K562 (cell line): Measurements from ENCODE around the gene ITGA3. TPM values are rescaled to one million over a fixed set of nuclear protein-coding genes. Genes with fewer than 3 reads are reported as not detected.

ENCODE experiments used
- ATAC-seq: fragments of 200-7000 bp; cut with Tn5 transposase; 3 replicates; pipeline ENCODE4 v1.9.1; 2020; ENCODE audit warnings: moderate library complexity
- BruUV-seq: library from RNA; stranded (reverse); fragments of 400-500 nt; replicated peaks from 2 replicates; lab custom pipeline; 2021; lab: Mats Ljungman, UMichigan
- CTCF ChIA-PET: fragments of 300-600 bp; formaldehyde crosslinking; extraction: SDS; loops from one replicate; lab custom pipeline; 2021; ENCODE audit warnings: low intra/inter-chr PET ratio; lab: Yijun Ruan, JAX
- POLR2A ChIA-PET: fragments of 300-600, 350-650 bp; sonication (Branson Sonifier 250); formaldehyde crosslinking; extraction: SDS; loops from one replicate; lab custom pipeline; 2021; ENCODE audit warnings: antibody characterized with exemption, inconsistent platforms; lab: Yijun Ruan, JAX
- DNase-seq, 4 experiments: peaks; one replicate each; pipeline versions ENCODE4 v3.0.0 to v3.0.0-alpha.2; 2011 to 2018; ENCODE audit warnings: low spot score in 3 of 4, mixed read lengths in 3 of 4; ENCODE audit errors: extremely low read depth in 1 of 4
- FAIRE-seq: peaks from 2 replicates; lab custom pipeline; 2011; peaks lifted over from hg19 to GRCh38; lab: Jason Lieb, UNC
- H2AFZ ChIP-seq: 2 replicates; pipeline ENCODE4 v1.6.0; 2011; ENCODE audit warnings: low read depth, low read length, control low read depth, inconsistent platforms
- H3K27ac ChIP-seq: fragments of 200-600 bp; 3 replicates; pipeline ENCODE4 v1.8.0; 2011; ENCODE audit warnings: low read depth, mild to moderate bottlenecking, control low read depth, inconsistent platforms, low read length, moderate library complexity, mixed read lengths; ENCODE audit errors: extremely low read depth
- H3K27me3 ChIP-seq, 2 experiments: fragments of 300-600 bp in 1 of 2; 2 replicates in 1 of 2; 3 replicates in 1 of 2; pipeline versions ENCODE4 v1.6.0 to v1.8.0; 2011; ENCODE audit warnings: inconsistent platforms in 2 of 2, low read length in 2 of 2, mild to moderate bottlenecking in 1 of 2, mixed read lengths in 1 of 2, moderate library complexity in 1 of 2; ENCODE audit not compliant: control insufficient read depth in 2 of 2, insufficient read depth in 2 of 2
- H3K36me3 ChIP-seq: fragments of 300-600 bp; 3 replicates; pipeline ENCODE4 v1.8.0; 2011; ENCODE audit warnings: mild to moderate bottlenecking, low read length, inconsistent platforms; ENCODE audit not compliant: control insufficient read depth, insufficient read depth
- H3K4me1 ChIP-seq, 2 experiments: fragments of 200-600 bp in 1 of 2; replicated peaks in 1 of 2; 2 replicates in 1 of 2; 3 replicates in 1 of 2; pipeline versions ENCODE4 v1.5.1 to v1.8.0; 2011; ENCODE audit warnings: inconsistent platforms in 2 of 2, low read length in 2 of 2, mild to moderate bottlenecking in 1 of 2, mixed read lengths in 1 of 2, moderate library complexity in 1 of 2; ENCODE audit not compliant: control insufficient read depth in 2 of 2, insufficient read depth in 2 of 2
- H3K4me2 ChIP-seq: 2 replicates; pipeline ENCODE4 v1.6.1; 2011; ENCODE audit warnings: low read length, control low read depth, inconsistent platforms, mixed read lengths; ENCODE audit not compliant: insufficient read depth
- H3K4me3 ChIP-seq: fragments of 200-600 bp; sonication (generic), shearing (Covaris generic); 2 replicates; pipeline ENCODE4 v1.5.1; 2016; ENCODE audit warnings: control low read depth, inconsistent platforms
- H3K79me2 ChIP-seq: fragments of 200-600 bp; 3 replicates; pipeline ENCODE4 v1.8.0; 2011; ENCODE audit warnings: low read length, inconsistent platforms; ENCODE audit not compliant: control insufficient read depth, insufficient read depth
- H3K9ac ChIP-seq, 2 experiments: 2 replicates each; pipeline versions ENCODE4 v1.6.0 to v1.6.1; 2011; ENCODE audit warnings: low read depth in 2 of 2, low read length in 2 of 2, control low read depth in 1 of 2, inconsistent platforms in 1 of 2, mild to moderate bottlenecking in 1 of 2, mixed read lengths in 1 of 2; ENCODE audit not compliant: insufficient read depth in 1 of 2
- H3K9me1 ChIP-seq: one replicate; pipeline ENCODE4 v1.6.0; 2011; ENCODE audit warnings: inconsistent platforms, mild to moderate bottlenecking, low read length, moderate library complexity; ENCODE audit not compliant: control insufficient read depth, insufficient read depth
- H3K9me3 ChIP-seq: replicated peaks from 2 replicates; pipeline ENCODE4 v1.5.1; 2011; ENCODE audit warnings: low read depth, low read length, inconsistent platforms; ENCODE audit not compliant: control insufficient read depth, insufficient read depth
- H4K20me1 ChIP-seq: replicated peaks from 2 replicates; pipeline ENCODE4 v1.6.1; 2011; ENCODE audit warnings: low read length, inconsistent platforms, mixed read lengths; ENCODE audit not compliant: control insufficient read depth, insufficient read depth
- BCOR ChIP-seq: fragments of 450-650 bp; IDR thresholded peaks from 2 replicates; pipeline ENCODE4 v1.6.1; 2016
- CEBPB ChIP-seq: fragments of 450-650 bp; IDR thresholded peaks from 2 replicates; pipeline ENCODE4 v1.6.1; 2016; ENCODE audit warnings: missing genetic modification characterization, missing compliant biosample characterization
- DPF2 ChIP-seq: fragments of 450-650 bp; IDR thresholded peaks from 2 replicates; pipeline ENCODE4 v1.6.1; 2016
- FOXP4 ChIP-seq: sonication (generic); formaldehyde crosslinking; IDR thresholded peaks from 2 replicates; pipeline ENCODE4 v1.8.0; 2022; ENCODE audit warnings: mild to moderate bottlenecking, missing genetic modification reagents, borderline replicate concordance
- IRF2 ChIP-seq: sonication (generic); formaldehyde crosslinking; IDR thresholded peaks from 2 replicates; pipeline ENCODE4 v1.8.1; 2022; ENCODE audit warnings: mild to moderate bottlenecking, missing genetic modification reagents
- UBTF ChIP-seq, 2 experiments: IDR thresholded peaks; 2 replicates each; pipeline ENCODE4 v1.6.1; 2012; ENCODE audit warnings: improper control_type of control experiment in 2 of 2, low read depth in 2 of 2, low read length in 2 of 2, borderline replicate concordance in 1 of 2
- XRCC5 ChIP-seq: fragments of 200-400 bp; formaldehyde crosslinking; IDR thresholded peaks from 2 replicates; pipeline ENCODE4 v1.6.1; 2017; ENCODE audit warnings: low read depth, mild to moderate bottlenecking, low read length
- WGBS: fragments of 100-300 bp; shearing (Covaris generic); methylation state at CpG from one replicate; pipeline ENCODE4 v1.1.6; 2016; ENCODE audit warnings: low coverage, mixed read lengths; ENCODE audit not compliant: insufficient coverage; ENCODE audit errors: missing lambda C conversion rate; 5-methylcytosine and 5-hydroxymethylcytosine counted together
- in situ Hi-C: fragments of 300-500 bp; cut with MboI; formaldehyde crosslinking; loops from 4 replicates; pipeline ENCODE4 v1.15.0; 2018; ENCODE audit warnings: inconsistent platforms, mixed read lengths
- intact Hi-C: fragments of 100-400 bp; cut with micrococcal nuclease; formaldehyde crosslinking; loops from 2 replicates; pipeline ENCODE4 v1.14.2; 2022
- polyA plus RNA-seq, 8 experiments: library from polyadenylated mRNA; depleted of rRNA in 4 of 8; stranded (reverse) in 5 of 8; unstranded in 3 of 8; fragments of >200 nt; fragmentation: Nextera tagmentation in 2 of 8; fragmentation: Illumina TruSeq in 1 of 8; extraction: Ambion mirVana in 2 of 8; extraction: Trizol in 1 of 8; gene quantifications; 2 replicates each; pipeline versions ENCODE4 v1.2.1 to v1.2.3, GENCODE V29; 2011 to 2014; ENCODE audit warnings: inconsistent platforms in 1 of 8, missing spikeins in 1 of 8
- total RNA-seq, 7 experiments: library from RNA; depleted of rRNA in 6 of 7; stranded (reverse); fragments of >200 nt in 6 of 7; fragmentation: Illumina TruSeq in 2 of 7; extraction: Trizol in 2 of 7; gene quantifications; 2 replicates each; pipeline versions ENCODE4 v1.2.1 to v1.2.3, GENCODE V29; 2011 to 2021; ENCODE audit warnings: low replicate concordance in 1 of 7

ITGA3 gene
- total and polyA plus RNA-seq, 9 of the 15 experiments (the other 6 are each of a cell fraction or from before 2014, with no cell fraction given): 0.03 to 0.75 (median 0.14) TPM; not detected in 2

GRCh38 chr17:50079334-50080095 lies 23.6 kb downstream of the ITGA3 start (continued):
- TF ChIP-seq BCOR (peak; percentile 10; the same call in 1 of the 2 replicates), DPF2 (no peak), XRCC5 (peak; percentile 94), CEBPB (tag) (no peak), UBTF (IDR thresholded peaks at IDR 0.05; ENCODE audit: borderline replicate concordance in 1 of 2, low read depth in 2 of 2, low read length in 2 of 2) (0 out of 4 replicates have a peak, but pooled peaks of 1 of the 2 experiments have one; percentile 15)

- no peaks in the 10 kb centered on the region for H3K9me3 ChIP-seq
- no peaks in the 10 kb centered on the region for H3K36me3 ChIP-seq
- no peak for FAIRE-seq
- TF ChIP-seq IRF2 (CRISPR knock-in tag) (no peak), FOXP4 (0 out of 2 replicates have a peak, but pooled peaks have one; percentile 34)
- TF ChIP-seq, all 486 proteins: peak for 1
- no peak overlapping the region for H3K27ac ChIP-seq
- H3K4me1 ChIP-seq: peaks cover 0 to 18% of the 10 kb centered on the region in 2 experiments; a peak in 1 of 5 replicates
- intact Hi-C loops (loop anchor here (10.0 kb wide), 1 partner anchor 195 kb away; no protein-coding TSS in a partner anchor), in situ Hi-C loops (no loop called here)
- 19% methylated on average over 11 of the region's 11 CpGs for WGBS
- H3K9me1 ChIP-seq: no peaks in the 10 kb centered on the region
- ATAC-seq (no peak), DNase-seq (no peak)
- H2AFZ ChIP-seq: no peak overlapping the region
- no peak overlapping the region for H3K4me2 ChIP-seq
- H4K20me1 ChIP-seq: peaks cover 6% of the 10 kb centered on the region; the same call in 1 of the 2 replicates
- POLR2A ChIA-PET: no interaction called here
- no peak overlapping the region for H3K9ac ChIP-seq
- no peak overlapping the region for H3K4me3 ChIP-seq
- H3K79me2 ChIP-seq: no peaks in the 10 kb centered on the region
- CTCF ChIA-PET: interaction anchor here (1.1 kb wide), 1 partner anchor 119 kb away, joined by 5 read pairs; no protein-coding TSS in a partner anchor
- no TSS peak for BruUV-seq
- H3K27me3 ChIP-seq: peaks cover 8 to 24% of the 10 kb centered on the region in 2 experiments
Observed at GRCh38 chr17:50080096-50080480, 24.2 kb downstream of the ITGA3 start.
